Right lobe of liver (tissue), 6 donors: ENCODE measurements around the gene ANO2. TPM values are rescaled to one million over a fixed set of nuclear protein-coding genes. Genes with fewer than 3 reads are reported as not detected.

Experiments used
- ATAC-seq, 4 donors: fragments of 200-7000 bp; cut with Tn5 transposase; one replicate each; pipeline ENCODE4 v1.9.1; 2020; ENCODE audit warnings: mild to moderate bottlenecking in 4 of 4, moderate library complexity in 4 of 4
- DNase-seq, 3 donors: peaks; one replicate each; pipeline ENCODE4 v3.0.0-alpha.2; 2020
- H3K27ac ChIP-seq, 3 donors: fragments of 200-600 bp; one replicate each; pipeline ENCODE4 v1.8.0; 2022
- H3K27me3 ChIP-seq, 2 donors: fragments of 200-600 bp; one replicate each; pipeline ENCODE4 v1.8.0; 2022
- H3K36me3 ChIP-seq, 4 donors: fragments of 200-600 bp; sonication (generic) in 1 of 4; one replicate each; pipeline versions ENCODE4 v1.5.1 to v1.8.0; 2017 to 2022; ENCODE audit warnings: control low read depth in 1 of 4
- H3K4me1 ChIP-seq, 4 donors: fragments of 200-600 bp; sonication (generic) in 1 of 4; one replicate each; pipeline versions ENCODE4 v1.5.1 to v1.8.0; 2017 to 2022; ENCODE audit warnings: control low read depth in 1 of 4
- H3K4me3 ChIP-seq, 3 donors: fragments of 200-600 bp; one replicate each; pipeline ENCODE4 v1.8.0; 2022
- H3K9me3 ChIP-seq, 4 donors: fragments of 200-600 bp; sonication (generic) in 1 of 4; one replicate each; pipeline versions ENCODE4 v1.5.1 to v1.8.0; 2017 to 2022; ENCODE audit warnings: control low read depth in 1 of 4
- POLR2A ChIP-seq: fragments of 450-650 bp; IDR thresholded peaks from one replicate; pipeline ENCODE4 v1.6.1; 2017; ENCODE audit warnings: antibody characterized with exemption, mild to moderate bottlenecking
- WGBS: methylation state at CpG from one replicate; pipeline ENCODE4 v1.1.6; 2018; ENCODE audit warnings: low coverage, low lambda C conversion rate; ENCODE audit not compliant: insufficient coverage; ENCODE audit errors: missing lambda C conversion rate; 5-methylcytosine and 5-hydroxymethylcytosine counted together
- intact Hi-C, 2 donors: fragments of 100-400 bp; cut with DNase I; formaldehyde crosslinking; loops; one replicate each; pipeline versions ENCODE4 v1.11.2 to v1.14.1; 2022
- total RNA-seq, 6 experiments: library from RNA; depleted of rRNA in 2 of 6; stranded (reverse); fragments of >200 nt in 2 of 6; fragmentation: NEBNext Ultra II Directional in 3 of 6; extraction: Animal tissue kit (Norgen Biotek cat#: 25700) in 3 of 6; gene quantifications; one replicate each; pipeline versions ENCODE4 v1.1.0 to v1.2.4, GENCODE V29; 2016 to 2023
- TF ChIP-seq, protein P1 (sequence below), 4 donors: fragments of 200-600 bp in 3 of 4; fragments of 450-650 bp in 1 of 4; IDR thresholded peaks; one replicate each; pipeline versions ENCODE4 v1.5.1 to v1.8.0; 2016 to 2022; ENCODE audit warnings: antibody characterized with exemption in 4 of 4, mild to moderate bottlenecking in 2 of 4
- donor health status: DM: no; HTN: yes; CAD: no.
- donor health status: DM: no; HTN: no; CAD: no.
- donor health status: DM: no; HTN: no; CAD: no.
- donor health status: DM: no; HTN: yes; CAD: no.
- donor health status: DM: no; HTN: yes; CAD: no.

ANO2 gene
- total RNA-seq, 6 experiments from 2014 or later: 0.06 to 0.89 (median 0.32) TPM; not detected in 1

DNA sequence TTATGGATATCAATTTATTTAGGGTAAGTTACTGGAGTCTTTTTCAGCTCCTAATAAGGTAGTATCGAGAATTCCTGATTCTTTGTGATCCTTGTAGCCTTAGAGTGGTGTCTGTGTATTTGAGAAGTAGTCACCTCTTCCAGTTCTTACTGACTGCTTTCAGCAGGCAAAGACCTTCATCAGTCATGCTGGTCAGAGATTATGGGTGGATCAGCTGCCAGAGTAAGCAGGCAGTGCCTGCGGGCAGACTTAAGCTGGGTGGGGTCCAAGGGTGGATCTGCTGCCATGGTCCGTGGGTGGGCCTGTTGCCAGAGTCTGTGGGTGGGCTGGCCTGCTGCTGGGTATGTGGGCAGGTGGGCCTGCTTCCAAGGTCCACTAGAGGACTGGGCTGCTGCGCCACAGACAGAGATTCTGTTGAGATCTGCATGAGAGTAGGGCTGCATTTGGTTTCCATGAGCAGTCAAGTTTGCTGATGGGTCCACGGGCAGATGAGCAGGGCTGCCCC is 188.7 kb downstream of the ANO2 start:
- Histone ChIP-seq H3K4me3 (no peak overlapping the region), H3K4me1 (no peaks in the 10 kb centered on the region), H3K9me3 (no peaks in the 10 kb centered on the region), H3K27me3 (no peaks in the 10 kb centered on the region), H3K27ac (no peak overlapping the region), H3K36me3 (no peaks in the 10 kb centered on the region)
- DNase-seq: no peak
- intact Hi-C loops: no loop called here
- 82% methylated on average over 5 of the region's 5 CpGs for WGBS
- no peak for TF ChIP-seq POLR2A
- TF ChIP-seq, protein P1, sequence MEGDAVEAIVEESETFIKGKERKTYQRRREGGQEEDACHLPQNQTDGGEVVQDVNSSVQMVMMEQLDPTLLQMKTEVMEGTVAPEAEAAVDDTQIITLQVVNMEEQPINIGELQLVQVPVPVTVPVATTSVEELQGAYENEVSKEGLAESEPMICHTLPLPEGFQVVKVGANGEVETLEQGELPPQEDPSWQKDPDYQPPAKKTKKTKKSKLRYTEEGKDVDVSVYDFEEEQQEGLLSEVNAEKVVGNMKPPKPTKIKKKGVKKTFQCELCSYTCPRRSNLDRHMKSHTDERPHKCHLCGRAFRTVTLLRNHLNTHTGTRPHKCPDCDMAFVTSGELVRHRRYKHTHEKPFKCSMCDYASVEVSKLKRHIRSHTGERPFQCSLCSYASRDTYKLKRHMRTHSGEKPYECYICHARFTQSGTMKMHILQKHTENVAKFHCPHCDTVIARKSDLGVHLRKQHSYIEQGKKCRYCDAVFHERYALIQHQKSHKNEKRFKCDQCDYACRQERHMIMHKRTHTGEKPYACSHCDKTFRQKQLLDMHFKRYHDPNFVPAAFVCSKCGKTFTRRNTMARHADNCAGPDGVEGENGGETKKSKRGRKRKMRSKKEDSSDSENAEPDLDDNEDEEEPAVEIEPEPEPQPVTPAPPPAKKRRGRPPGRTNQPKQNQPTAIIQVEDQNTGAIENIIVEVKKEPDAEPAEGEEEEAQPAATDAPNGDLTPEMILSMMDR (IDR thresholded peaks at IDR 0.05): no peak
- no peak for ATAC-seq

DNA sequence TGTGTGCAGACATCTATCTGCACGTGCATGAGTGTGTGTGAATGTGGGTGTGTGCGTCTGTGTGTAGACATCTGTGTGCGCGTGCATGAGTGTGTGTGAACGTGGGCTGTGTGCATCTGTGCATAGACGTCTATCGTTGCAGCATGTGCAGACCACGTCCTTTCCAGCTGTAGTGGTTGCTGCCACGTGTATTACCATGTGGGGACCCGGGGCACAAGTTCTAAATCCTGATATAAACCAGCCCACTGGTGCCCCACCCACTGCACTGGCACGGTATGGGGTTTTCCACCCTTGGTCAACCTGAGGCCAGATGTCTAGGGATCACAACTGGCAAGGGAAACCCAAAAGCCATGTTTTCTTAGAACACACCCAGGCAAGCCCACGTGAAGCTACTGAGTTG is 197.0 kb downstream of the ANO2 start:
- TF ChIP-seq POLR2A: no peak
- TF ChIP-seq, protein P1 (IDR thresholded peaks at IDR 0.05): no peak
- H3K4me3 ChIP-seq: no peak overlapping the region
- ATAC-seq (no peak), DNase-seq (no peak)
- H3K27ac ChIP-seq: no peak overlapping the region
- intact Hi-C loops: no loop called here
- 37% methylated on average over 3 of the region's 12 CpGs for WGBS
- H3K27me3 ChIP-seq: no peaks in the 10 kb centered on the region
- H3K4me1 ChIP-seq: no peaks in the 10 kb centered on the region
- no peaks in the 10 kb centered on the region for H3K9me3 ChIP-seq
- H3K36me3 ChIP-seq: no peaks in the 10 kb centered on the region

DNA sequence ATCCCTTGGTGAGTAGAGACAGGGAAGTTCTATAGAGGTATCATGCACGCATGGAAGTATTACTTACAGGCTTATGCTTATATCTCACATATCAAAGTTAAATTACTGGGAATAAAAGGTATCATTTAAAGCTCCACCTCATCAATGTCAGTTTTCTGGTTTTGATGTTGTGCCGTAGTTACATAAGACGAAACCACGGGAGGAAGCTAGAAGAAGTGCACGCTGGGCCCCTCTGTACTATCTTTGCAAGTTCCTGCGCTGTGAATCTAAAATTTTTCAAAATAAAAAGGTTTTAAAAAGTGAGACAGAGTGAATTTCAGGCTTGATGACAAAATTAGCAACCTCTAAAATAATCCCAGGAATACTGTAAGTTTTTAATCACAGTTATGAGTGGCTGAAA is 198.1 kb downstream of the ANO2 start:
- no peak for ATAC-seq
- H3K4me1 ChIP-seq: no peaks in the 10 kb centered on the region
- DNase-seq: no peak
- H3K27me3 ChIP-seq: no peaks in the 10 kb centered on the region
- 63% methylated on average over 6 of the region's 6 CpGs for WGBS
- H3K27ac ChIP-seq: no peak overlapping the region
- TF ChIP-seq, protein P1 (IDR thresholded peaks at IDR 0.05): no peak
- no peak for TF ChIP-seq POLR2A
- H3K9me3 ChIP-seq: no peaks in the 10 kb centered on the region
- H3K36me3 ChIP-seq: no peaks in the 10 kb centered on the region
- intact Hi-C loops: no loop called here
- H3K4me3 ChIP-seq: no peak overlapping the region

DNA sequence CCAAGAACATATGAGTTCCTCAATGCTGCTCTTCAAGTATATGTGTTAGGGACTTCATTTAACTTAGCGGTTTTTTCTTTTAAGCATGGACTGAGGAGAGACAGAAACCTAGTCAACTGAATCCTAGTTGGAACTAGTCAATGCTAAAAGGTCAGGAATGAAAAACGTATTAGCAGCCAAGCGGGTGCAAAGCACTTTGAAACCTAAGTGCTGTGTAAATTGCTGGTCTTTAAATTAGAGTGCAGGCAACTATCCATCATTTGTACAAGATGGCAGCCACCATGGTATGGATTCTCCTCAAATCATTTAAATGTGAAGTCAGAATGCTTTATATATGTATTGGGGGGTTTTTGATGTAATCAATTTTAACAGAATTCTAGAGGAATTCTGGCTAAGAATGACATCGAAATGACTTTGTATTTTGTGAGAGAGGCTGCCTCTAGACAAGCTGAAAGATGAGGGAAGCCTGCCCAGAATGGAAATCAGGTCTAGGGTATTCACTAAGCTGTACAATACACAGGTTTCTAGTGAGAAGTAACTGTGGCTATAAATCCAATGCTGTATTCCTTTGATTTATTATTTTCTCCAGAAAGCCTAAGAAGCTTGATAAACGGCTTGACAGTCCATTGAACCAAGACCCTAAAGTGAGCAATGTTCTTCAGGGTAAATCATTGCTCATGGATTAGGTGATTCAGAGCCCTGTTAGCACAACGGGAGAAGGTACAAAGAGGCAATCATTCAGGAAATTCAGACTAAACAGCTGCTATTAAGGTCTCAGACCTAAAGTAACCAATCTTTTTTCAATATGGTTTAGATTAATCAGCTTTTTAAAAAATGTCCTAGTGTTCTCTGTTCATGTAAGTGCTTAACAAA is 198.8 kb downstream of the ANO2 start:
- TF ChIP-seq POLR2A: no peak
- TF ChIP-seq, protein P1 (IDR thresholded peaks at IDR 0.05): no peak
- ATAC-seq (no peak), DNase-seq (no peak)
- no peaks in the 10 kb centered on the region for H3K27me3 ChIP-seq
- intact Hi-C loops: no loop called here
- H3K27ac ChIP-seq: no peak overlapping the region
- H3K36me3 ChIP-seq: no peaks in the 10 kb centered on the region
- no peaks in the 10 kb centered on the region for H3K4me1 ChIP-seq
- 68% methylated on average over 6 of the region's 6 CpGs for WGBS
- H3K9me3 ChIP-seq: no peaks in the 10 kb centered on the region
- H3K4me3 ChIP-seq: no peak overlapping the region
